GM19328 (cell line): ENCODE measurements around the gene ZNF608.

ENCODE experiments used
- ATAC-seq: cut with Tn5 transposase; IDR thresholded peaks from one replicate; pipeline ENCODE4 v1.9.1; 2021; ENCODE audit warnings: mild to moderate bottlenecking, moderate library complexity; ENCODE audit not compliant: unreplicated experiment

ZNF608 gene

GRCh38 chr5:124755565-124755964 is 9.1 kb upstream of the ZNF608 start:
- ATAC-seq = no peak

- no peak for ATAC-seq
Measured at GRCh38 chr5:124755041-124755440, 8.6 kb upstream of the ZNF608 start.

- no peak for ATAC-seq
Measured at GRCh38 chr5:124754206-124754927, 7.9 kb upstream of the ZNF608 start.

GRCh38 chr5:124752854-124753720 is 6.6 kb upstream of the ZNF608 start:
- ATAC-seq = no peak

GRCh38 chr5:124751031-124751430 is 4.6 kb upstream of the ZNF608 start:
- ATAC-seq = no peak

- ATAC-seq = peak; percentile 76
Measured at GRCh38 chr5:124748687-124749594, 2.5 kb upstream of the ZNF608 start.

- ATAC-seq = peak; percentile 41
Measured at GRCh38 chr5:124747791-124748686, 1.6 kb upstream of the ZNF608 start.

GRCh38 chr5:124746916-124747790 is 714 bp upstream of the ZNF608 start:
- ATAC-seq = peak; percentile 18

GRCh38 chr5:124745007-124745927 is 1.2 kb downstream of the ZNF608 start:
- ATAC-seq = no peak

- no peak for ATAC-seq
Measured at GRCh38 chr5:124744170-124744971, 2.1 kb downstream of the ZNF608 start.

GRCh38 chr5:124743602-124744169 is 2.8 kb downstream of the ZNF608 start:
- ATAC-seq = no peak

GRCh38 chr5:124742983-124743601 is 3.3 kb downstream of the ZNF608 start:
- no peak for ATAC-seq

- ATAC-seq = no peak
Measured at GRCh38 chr5:124742521-124742920, 3.9 kb downstream of the ZNF608 start.

- ATAC-seq = no peak
Measured at GRCh38 chr5:124741711-124742496, 4.5 kb downstream of the ZNF608 start.

- ATAC-seq = no peak
Measured at GRCh38 chr5:124740991-124741583, 5.4 kb downstream of the ZNF608 start.
